Panc1 (cell line): Measurements from ENCODE around the gene FANCI. TPM values are rescaled to one million over a fixed set of nuclear protein-coding genes. Genes with fewer than 3 reads are reported as not detected.

Source experiments
- ATAC-seq: fragments of 200-7000 bp; cut with Tn5 transposase; 2 replicates; pipeline ENCODE4 v1.9.1; 2020; ENCODE audit warnings: mild to moderate bottlenecking, moderate library complexity
- BruUV-seq: library from RNA; stranded (reverse); fragments of 400-500 nt; replicated peaks from 2 replicates; lab custom pipeline; 2021; lab: Mats Ljungman, UMichigan
- CTCF ChIA-PET: fragments of 300-600 bp; sonication (Branson Sonifier 250); formaldehyde crosslinking; loops from one replicate; lab custom pipeline; 2022; ENCODE audit warnings: antibody characterized with exemption; lab: Charles Lee
- POLR2A ChIA-PET: fragments of 300-600 bp; sonication (Branson Sonifier 250); formaldehyde crosslinking; loops from one replicate; lab custom pipeline; 2022; ENCODE audit warnings: antibody characterized with exemption; lab: Charles Lee
- DNase-seq: peaks from one replicate; pipeline ENCODE4 v3.0.0-alpha.2; 2010; ENCODE audit warnings: low read depth, low spot score
- H3K27ac ChIP-seq: 2 replicates; pipeline ENCODE4 v1.5.1; 2011; ENCODE audit warnings: mild to moderate bottlenecking, low read length, inconsistent platforms
- H3K27me3 ChIP-seq: fragments of 200-500 bp; sonication (Bioruptor generic); 2 replicates; pipeline ENCODE4 v1.6.0; 2014; ENCODE audit warnings: low read length, inconsistent platforms; ENCODE audit not compliant: control insufficient read depth, insufficient read depth
- H3K36me3 ChIP-seq: fragments of 200-500 bp; sonication (Bioruptor generic); 2 replicates; pipeline ENCODE4 v1.5.1; 2014; ENCODE audit warnings: inconsistent platforms, mild to moderate bottlenecking, low read length, moderate library complexity; ENCODE audit not compliant: control insufficient read depth, insufficient read depth
- H3K4me1 ChIP-seq: 2 replicates; pipeline ENCODE4 v1.5.1; 2011; ENCODE audit warnings: inconsistent platforms, mild to moderate bottlenecking, low read length, moderate library complexity; ENCODE audit not compliant: control insufficient read depth, insufficient read depth
- H3K4me3 ChIP-seq, 2 experiments: 2 replicates each; pipeline ENCODE4 v1.5.1; 2011 to 2012; ENCODE audit warnings: low read depth in 2 of 2, low read length in 2 of 2, mild to moderate bottlenecking in 2 of 2, inconsistent platforms in 1 of 2, moderate library complexity in 1 of 2
- H3K9me3 ChIP-seq: fragments of 200-500 bp; sonication (Bioruptor generic); 2 replicates; pipeline ENCODE4 v1.5.1; 2014; ENCODE audit warnings: low read depth, mild to moderate bottlenecking, inconsistent platforms, low read length, moderate library complexity; ENCODE audit not compliant: control insufficient read depth, insufficient read depth
- CTCF ChIP-seq: fragments of 450-650 bp; IDR thresholded peaks from 2 replicates; pipeline ENCODE4 v1.5.1; 2017; ENCODE audit warnings: mild to moderate bottlenecking
- POLR2AphosphoS5 ChIP-seq: IDR thresholded peaks from 2 replicates; pipeline ENCODE4 v1.6.1; 2012; ENCODE audit warnings: mild to moderate bottlenecking, low read depth, low read length, moderate library complexity
- SIN3A ChIP-seq: IDR thresholded peaks from 2 replicates; pipeline ENCODE4 v1.6.1; 2012; ENCODE audit warnings: low read depth, mild to moderate bottlenecking, low read length, moderate library complexity, borderline replicate concordance; ENCODE audit not compliant: insufficient read depth
- TCF7L2 ChIP-seq: IDR thresholded peaks from 2 replicates; pipeline ENCODE4 v1.6.1; 2011; ENCODE audit warnings: mild to moderate bottlenecking, low read depth, low read length, inconsistent platforms
- in situ Hi-C: cut with HindIII; loops from 2 replicates; pipeline ENCODE4 v1.10.0; 2016; ENCODE audit warnings: low sequenced_read_pairs, low pct_unique_long_range_greater_than_20kb
- intact Hi-C: fragments of 100-400 bp; cut with micrococcal nuclease; formaldehyde crosslinking; loops from one replicate; pipeline ENCODE4 v1.10.0; 2022; ENCODE audit not compliant: unreplicated experiment
- total RNA-seq: library from RNA; stranded (reverse); gene quantifications from one replicate; pipeline ENCODE4 v1.2.1, GENCODE V29; 2021; ENCODE audit not compliant: unreplicated experiment
- TF ChIP-seq, protein P1 (sequence below), 2 experiments: IDR thresholded peaks; 2 replicates each; pipeline ENCODE4 v1.6.1; 2011 to 2012; ENCODE audit warnings: low read depth in 2 of 2, control low read depth in 1 of 2, low read length in 1 of 2, mild to moderate bottlenecking in 1 of 2, moderate library complexity in 1 of 2; ENCODE audit not compliant: insufficient read depth in 1 of 2

FANCI gene
- total RNA-seq, 1 experiment from 2014 or later = 96.2 TPM

DNA sequence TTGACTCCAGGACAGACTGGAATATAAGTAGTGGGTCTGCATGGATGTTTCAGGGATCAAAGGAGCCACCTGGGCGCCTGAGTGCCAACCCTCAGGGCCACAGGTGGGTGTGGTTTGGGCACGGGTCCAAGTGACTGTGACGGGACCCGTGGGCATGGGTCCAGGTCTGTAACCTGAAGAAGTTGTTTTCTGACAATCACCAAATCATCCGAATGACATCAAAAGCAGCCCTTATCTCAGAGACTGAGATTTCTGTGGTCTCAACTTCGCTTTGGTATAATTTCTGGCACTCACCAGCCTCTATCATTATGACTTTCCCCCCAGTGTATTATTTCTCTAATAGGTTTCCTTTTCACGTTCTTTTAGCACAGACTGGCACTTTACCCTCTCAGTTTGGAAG, 46.8 kb upstream of the FANCI start:
- in situ Hi-C loops = no loop called here
- DNase-seq (no peak), ATAC-seq (no peak)
- ChIA-PET CTCF (no interaction called here), POLR2A (no interaction called here)
- no TSS peak for BruUV-seq
- Histone ChIP-seq H3K4me3 (no peak overlapping the region), H3K9me3 (no peaks in the 10 kb centered on the region), H3K4me1 (no peaks in the 10 kb centered on the region), H3K36me3 (no peaks in the 10 kb centered on the region), H3K27me3 (no peaks in the 10 kb centered on the region), H3K27ac (no peak overlapping the region)
- intact Hi-C loops = no loop called here
- TF ChIP-seq CTCF (no peak), POLR2AphosphoS5 (no peak), TCF7L2 (no peak), SIN3A (no peak)
- TF ChIP-seq, protein P1, sequence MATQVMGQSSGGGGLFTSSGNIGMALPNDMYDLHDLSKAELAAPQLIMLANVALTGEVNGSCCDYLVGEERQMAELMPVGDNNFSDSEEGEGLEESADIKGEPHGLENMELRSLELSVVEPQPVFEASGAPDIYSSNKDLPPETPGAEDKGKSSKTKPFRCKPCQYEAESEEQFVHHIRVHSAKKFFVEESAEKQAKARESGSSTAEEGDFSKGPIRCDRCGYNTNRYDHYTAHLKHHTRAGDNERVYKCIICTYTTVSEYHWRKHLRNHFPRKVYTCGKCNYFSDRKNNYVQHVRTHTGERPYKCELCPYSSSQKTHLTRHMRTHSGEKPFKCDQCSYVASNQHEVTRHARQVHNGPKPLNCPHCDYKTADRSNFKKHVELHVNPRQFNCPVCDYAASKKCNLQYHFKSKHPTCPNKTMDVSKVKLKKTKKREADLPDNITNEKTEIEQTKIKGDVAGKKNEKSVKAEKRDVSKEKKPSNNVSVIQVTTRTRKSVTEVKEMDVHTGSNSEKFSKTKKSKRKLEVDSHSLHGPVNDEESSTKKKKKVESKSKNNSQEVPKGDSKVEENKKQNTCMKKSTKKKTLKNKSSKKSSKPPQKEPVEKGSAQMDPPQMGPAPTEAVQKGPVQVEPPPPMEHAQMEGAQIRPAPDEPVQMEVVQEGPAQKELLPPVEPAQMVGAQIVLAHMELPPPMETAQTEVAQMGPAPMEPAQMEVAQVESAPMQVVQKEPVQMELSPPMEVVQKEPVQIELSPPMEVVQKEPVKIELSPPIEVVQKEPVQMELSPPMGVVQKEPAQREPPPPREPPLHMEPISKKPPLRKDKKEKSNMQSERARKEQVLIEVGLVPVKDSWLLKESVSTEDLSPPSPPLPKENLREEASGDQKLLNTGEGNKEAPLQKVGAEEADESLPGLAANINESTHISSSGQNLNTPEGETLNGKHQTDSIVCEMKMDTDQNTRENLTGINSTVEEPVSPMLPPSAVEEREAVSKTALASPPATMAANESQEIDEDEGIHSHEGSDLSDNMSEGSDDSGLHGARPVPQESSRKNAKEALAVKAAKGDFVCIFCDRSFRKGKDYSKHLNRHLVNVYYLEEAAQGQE (IDR thresholded peaks at IDR 0.05; ENCODE audit: insufficient read depth in 1 of 2, low read depth in 2 of 2, low read length in 1 of 2) = no peak

DNA sequence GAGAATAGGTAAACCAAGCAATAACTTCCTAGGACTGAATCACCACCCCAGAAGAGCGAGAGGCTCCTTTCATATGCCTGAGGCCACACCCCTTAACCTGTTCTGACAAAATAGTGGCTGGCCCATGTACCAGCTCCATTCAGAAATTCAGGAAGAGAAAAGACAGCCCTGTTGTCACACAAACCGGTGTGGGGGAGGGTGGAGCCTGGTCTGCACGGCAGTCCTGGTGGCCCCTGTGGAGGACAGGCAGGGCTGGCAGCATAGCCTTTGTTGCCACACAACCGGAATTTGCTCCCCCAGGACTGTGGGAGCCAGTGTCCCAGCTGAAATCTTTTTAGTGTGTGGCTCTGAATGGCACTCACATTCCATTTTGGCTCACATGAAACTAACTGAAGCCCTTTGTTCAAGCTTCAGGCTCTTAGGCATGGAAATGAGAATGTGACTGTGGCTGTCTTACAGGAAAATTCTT, 46.2 kb upstream of the FANCI start:
- no peaks in the 10 kb centered on the region for H3K4me1 ChIP-seq
- BruUV-seq = no TSS peak
- in situ Hi-C loops = no loop called here
- POLR2A ChIA-PET = no interaction called here
- DNase-seq (no peak), ATAC-seq (no peak)
- no peaks in the 10 kb centered on the region for H3K27me3 ChIP-seq
- TF ChIP-seq POLR2AphosphoS5 (no peak), CTCF (no peak), SIN3A (no peak), TCF7L2 (no peak)
- TF ChIP-seq, protein P1 (IDR thresholded peaks at IDR 0.05; ENCODE audit: insufficient read depth in 1 of 2, low read depth in 2 of 2, low read length in 1 of 2) = no peak
- H3K36me3 ChIP-seq = no peaks in the 10 kb centered on the region
- intact Hi-C loops = no loop called here
- H3K9me3 ChIP-seq = no peaks in the 10 kb centered on the region
- CTCF ChIA-PET = no interaction called here
- H3K4me3 ChIP-seq = no peak overlapping the region
- no peak overlapping the region for H3K27ac ChIP-seq
